ENCODE data around the gene RAB27A. TPM values are rescaled to one million over a fixed set of nuclear protein-coding genes. Genes with fewer than 3 reads are reported as not detected.

RAB27A gene
- total and polyA plus RNA-seq, 2 experiments from 2014 or later = 3.2 to 5.8 TPM

- Histone ChIP-seq H3K79me2 (replicated peaks; ENCODE audit: insufficient read depth) (peaks cover 75% of the 10 kb centered on the region), H3K27me3 (ENCODE audit: insufficient read depth) (no peaks in the 10 kb centered on the region), H3F3A (replicated peaks; ENCODE audit: low read depth) (no peaks in the 10 kb centered on the region), H3K9me2 (ENCODE audit: insufficient read depth) (no peaks in the 10 kb centered on the region), H3K36me3 (ENCODE audit: insufficient read depth) (peaks cover 52% of the 10 kb centered on the region; the same call in 1 of the 2 replicates), H3K27ac (ENCODE audit: low read depth) (no peak overlapping the region), H4K20me1 (replicated peaks; ENCODE audit: insufficient read depth) (peaks cover 20% of the 10 kb centered on the region; the same call in 1 of the 2 replicates), H3K4me1 (ENCODE audit: insufficient read depth) (peaks cover 15% of the 10 kb centered on the region; the same call in 1 of the 2 replicates), H2AFZ (no peak overlapping the region), H3K4me2 (no peak overlapping the region), H3K4me3 (no peak overlapping the region)
- H3K27me3 Mint-ChIP-seq (ENCODE audit: insufficient read depth, low read depth, poor library complexity) = no peaks in the 10 kb centered on the region
- H3K9me3 Mint-ChIP-seq = no peaks in the 10 kb centered on the region
- H3K4me3 Mint-ChIP-seq = no peak overlapping the region
- no peak for ATAC-seq
- no peak overlapping the region for H3K27ac Mint-ChIP-seq
- DNase-seq (ENCODE audit: low spot score) = no peak
- TF ChIP-seq ZNF331 (CRISPR knock-in tag; IDR thresholded peaks at IDR 0.05; ENCODE audit: low read depth) (no peak), POLR2AphosphoS5 (IDR thresholded peaks at IDR 0.05; ENCODE audit: low read depth) (no peak), EZH2 (IDR thresholded peaks at IDR 0.05; ENCODE audit: low read depth, unreplicated experiment) (no peak), JUNB (IDR thresholded peaks at IDR 0.05; ENCODE audit: unreplicated experiment) (no peak)
- TF ChIP-seq, protein P1, sequence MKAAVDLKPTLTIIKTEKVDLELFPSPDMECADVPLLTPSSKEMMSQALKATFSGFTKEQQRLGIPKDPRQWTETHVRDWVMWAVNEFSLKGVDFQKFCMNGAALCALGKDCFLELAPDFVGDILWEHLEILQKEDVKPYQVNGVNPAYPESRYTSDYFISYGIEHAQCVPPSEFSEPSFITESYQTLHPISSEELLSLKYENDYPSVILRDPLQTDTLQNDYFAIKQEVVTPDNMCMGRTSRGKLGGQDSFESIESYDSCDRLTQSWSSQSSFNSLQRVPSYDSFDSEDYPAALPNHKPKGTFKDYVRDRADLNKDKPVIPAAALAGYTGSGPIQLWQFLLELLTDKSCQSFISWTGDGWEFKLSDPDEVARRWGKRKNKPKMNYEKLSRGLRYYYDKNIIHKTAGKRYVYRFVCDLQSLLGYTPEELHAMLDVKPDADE (IDR thresholded peaks at IDR 0.05) = no peak
- H3K4me1 Mint-ChIP-seq = peaks cover 10% of the 10 kb centered on the region
- peaks cover 82% of the 10 kb centered on the region for H3K36me3 Mint-ChIP-seq (ENCODE audit: low read depth)
These were observed 103.3 kb downstream of the RAB27A start for GRCh38 chr15:55186331-55186730.

DNA sequence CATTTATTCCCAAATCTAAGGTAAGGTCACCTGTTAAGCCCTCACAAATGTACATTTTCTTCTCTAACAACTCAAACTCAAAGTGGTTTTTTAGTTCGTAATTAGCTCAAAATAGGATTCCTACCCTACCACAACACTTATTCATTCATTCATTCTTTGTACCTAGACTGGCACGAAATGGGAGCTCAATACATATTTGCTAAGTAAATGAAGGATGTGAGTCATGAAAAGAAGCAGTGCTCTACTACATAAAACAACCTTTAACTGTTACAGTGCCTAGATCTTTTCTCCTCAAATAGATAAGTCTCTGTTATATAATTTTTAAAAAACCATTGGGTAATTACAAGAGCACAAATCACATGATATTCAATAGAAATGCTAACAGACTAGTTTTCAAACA lies 105.9 kb downstream of the RAB27A start:
- H3K27me3 ChIP-seq (ENCODE audit: insufficient read depth) = no peaks in the 10 kb centered on the region
- Mint-ChIP-seq H3K36me3 (ENCODE audit: low read depth) (peaks cover 70% of the 10 kb centered on the region), H3K4me3 (no peak overlapping the region), H3K27me3 (ENCODE audit: insufficient read depth, low read depth, poor library complexity) (no peaks in the 10 kb centered on the region), H3K27ac (no peak overlapping the region), H3K4me1 (peaks cover 10% of the 10 kb centered on the region), H3K9me3 (no peaks in the 10 kb centered on the region)
- no peak overlapping the region for H2AFZ ChIP-seq
- DNase-seq (ENCODE audit: low spot score) = no peak
- no peak overlapping the region for H3K27ac ChIP-seq (ENCODE audit: low read depth)
- peaks cover 16% of the 10 kb centered on the region; the same call in 1 of the 2 replicates for H4K20me1 ChIP-seq (replicated peaks; ENCODE audit: insufficient read depth)
- H3F3A ChIP-seq (replicated peaks; ENCODE audit: low read depth) = no peaks in the 10 kb centered on the region
- H3K79me2 ChIP-seq (replicated peaks; ENCODE audit: insufficient read depth) = peaks cover 49% of the 10 kb centered on the region
- H3K4me3 ChIP-seq = no peak overlapping the region
- H3K4me1 ChIP-seq (ENCODE audit: insufficient read depth) = peaks cover 15% of the 10 kb centered on the region; the same call in 1 of the 2 replicates
- no peak for ATAC-seq
- H3K36me3 ChIP-seq (ENCODE audit: insufficient read depth) = peaks cover 52% of the 10 kb centered on the region; the same call in 1 of the 2 replicates
- H3K4me2 ChIP-seq = no peak overlapping the region
- no peaks in the 10 kb centered on the region for H3K9me2 ChIP-seq (ENCODE audit: insufficient read depth)
- TF ChIP-seq NANOG (IDR thresholded peaks at IDR 0.05; ENCODE audit: borderline replicate concordance) = no peak
- no peak for TF ChIP-seq CREB1 (CRISPR knock-in tag; IDR thresholded peaks at IDR 0.05; ENCODE audit: low read depth)
- TF ChIP-seq, protein P2, sequence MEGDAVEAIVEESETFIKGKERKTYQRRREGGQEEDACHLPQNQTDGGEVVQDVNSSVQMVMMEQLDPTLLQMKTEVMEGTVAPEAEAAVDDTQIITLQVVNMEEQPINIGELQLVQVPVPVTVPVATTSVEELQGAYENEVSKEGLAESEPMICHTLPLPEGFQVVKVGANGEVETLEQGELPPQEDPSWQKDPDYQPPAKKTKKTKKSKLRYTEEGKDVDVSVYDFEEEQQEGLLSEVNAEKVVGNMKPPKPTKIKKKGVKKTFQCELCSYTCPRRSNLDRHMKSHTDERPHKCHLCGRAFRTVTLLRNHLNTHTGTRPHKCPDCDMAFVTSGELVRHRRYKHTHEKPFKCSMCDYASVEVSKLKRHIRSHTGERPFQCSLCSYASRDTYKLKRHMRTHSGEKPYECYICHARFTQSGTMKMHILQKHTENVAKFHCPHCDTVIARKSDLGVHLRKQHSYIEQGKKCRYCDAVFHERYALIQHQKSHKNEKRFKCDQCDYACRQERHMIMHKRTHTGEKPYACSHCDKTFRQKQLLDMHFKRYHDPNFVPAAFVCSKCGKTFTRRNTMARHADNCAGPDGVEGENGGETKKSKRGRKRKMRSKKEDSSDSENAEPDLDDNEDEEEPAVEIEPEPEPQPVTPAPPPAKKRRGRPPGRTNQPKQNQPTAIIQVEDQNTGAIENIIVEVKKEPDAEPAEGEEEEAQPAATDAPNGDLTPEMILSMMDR (conservative IDR thresholded peaks at IDR 0.05; ENCODE audit: low read depth in 2 of 2) = no peak
- TF ChIP-seq REST (IDR thresholded peaks at IDR 0.05; ENCODE audit: unreplicated experiment) = no peak
- TF ChIP-seq, protein P3, sequence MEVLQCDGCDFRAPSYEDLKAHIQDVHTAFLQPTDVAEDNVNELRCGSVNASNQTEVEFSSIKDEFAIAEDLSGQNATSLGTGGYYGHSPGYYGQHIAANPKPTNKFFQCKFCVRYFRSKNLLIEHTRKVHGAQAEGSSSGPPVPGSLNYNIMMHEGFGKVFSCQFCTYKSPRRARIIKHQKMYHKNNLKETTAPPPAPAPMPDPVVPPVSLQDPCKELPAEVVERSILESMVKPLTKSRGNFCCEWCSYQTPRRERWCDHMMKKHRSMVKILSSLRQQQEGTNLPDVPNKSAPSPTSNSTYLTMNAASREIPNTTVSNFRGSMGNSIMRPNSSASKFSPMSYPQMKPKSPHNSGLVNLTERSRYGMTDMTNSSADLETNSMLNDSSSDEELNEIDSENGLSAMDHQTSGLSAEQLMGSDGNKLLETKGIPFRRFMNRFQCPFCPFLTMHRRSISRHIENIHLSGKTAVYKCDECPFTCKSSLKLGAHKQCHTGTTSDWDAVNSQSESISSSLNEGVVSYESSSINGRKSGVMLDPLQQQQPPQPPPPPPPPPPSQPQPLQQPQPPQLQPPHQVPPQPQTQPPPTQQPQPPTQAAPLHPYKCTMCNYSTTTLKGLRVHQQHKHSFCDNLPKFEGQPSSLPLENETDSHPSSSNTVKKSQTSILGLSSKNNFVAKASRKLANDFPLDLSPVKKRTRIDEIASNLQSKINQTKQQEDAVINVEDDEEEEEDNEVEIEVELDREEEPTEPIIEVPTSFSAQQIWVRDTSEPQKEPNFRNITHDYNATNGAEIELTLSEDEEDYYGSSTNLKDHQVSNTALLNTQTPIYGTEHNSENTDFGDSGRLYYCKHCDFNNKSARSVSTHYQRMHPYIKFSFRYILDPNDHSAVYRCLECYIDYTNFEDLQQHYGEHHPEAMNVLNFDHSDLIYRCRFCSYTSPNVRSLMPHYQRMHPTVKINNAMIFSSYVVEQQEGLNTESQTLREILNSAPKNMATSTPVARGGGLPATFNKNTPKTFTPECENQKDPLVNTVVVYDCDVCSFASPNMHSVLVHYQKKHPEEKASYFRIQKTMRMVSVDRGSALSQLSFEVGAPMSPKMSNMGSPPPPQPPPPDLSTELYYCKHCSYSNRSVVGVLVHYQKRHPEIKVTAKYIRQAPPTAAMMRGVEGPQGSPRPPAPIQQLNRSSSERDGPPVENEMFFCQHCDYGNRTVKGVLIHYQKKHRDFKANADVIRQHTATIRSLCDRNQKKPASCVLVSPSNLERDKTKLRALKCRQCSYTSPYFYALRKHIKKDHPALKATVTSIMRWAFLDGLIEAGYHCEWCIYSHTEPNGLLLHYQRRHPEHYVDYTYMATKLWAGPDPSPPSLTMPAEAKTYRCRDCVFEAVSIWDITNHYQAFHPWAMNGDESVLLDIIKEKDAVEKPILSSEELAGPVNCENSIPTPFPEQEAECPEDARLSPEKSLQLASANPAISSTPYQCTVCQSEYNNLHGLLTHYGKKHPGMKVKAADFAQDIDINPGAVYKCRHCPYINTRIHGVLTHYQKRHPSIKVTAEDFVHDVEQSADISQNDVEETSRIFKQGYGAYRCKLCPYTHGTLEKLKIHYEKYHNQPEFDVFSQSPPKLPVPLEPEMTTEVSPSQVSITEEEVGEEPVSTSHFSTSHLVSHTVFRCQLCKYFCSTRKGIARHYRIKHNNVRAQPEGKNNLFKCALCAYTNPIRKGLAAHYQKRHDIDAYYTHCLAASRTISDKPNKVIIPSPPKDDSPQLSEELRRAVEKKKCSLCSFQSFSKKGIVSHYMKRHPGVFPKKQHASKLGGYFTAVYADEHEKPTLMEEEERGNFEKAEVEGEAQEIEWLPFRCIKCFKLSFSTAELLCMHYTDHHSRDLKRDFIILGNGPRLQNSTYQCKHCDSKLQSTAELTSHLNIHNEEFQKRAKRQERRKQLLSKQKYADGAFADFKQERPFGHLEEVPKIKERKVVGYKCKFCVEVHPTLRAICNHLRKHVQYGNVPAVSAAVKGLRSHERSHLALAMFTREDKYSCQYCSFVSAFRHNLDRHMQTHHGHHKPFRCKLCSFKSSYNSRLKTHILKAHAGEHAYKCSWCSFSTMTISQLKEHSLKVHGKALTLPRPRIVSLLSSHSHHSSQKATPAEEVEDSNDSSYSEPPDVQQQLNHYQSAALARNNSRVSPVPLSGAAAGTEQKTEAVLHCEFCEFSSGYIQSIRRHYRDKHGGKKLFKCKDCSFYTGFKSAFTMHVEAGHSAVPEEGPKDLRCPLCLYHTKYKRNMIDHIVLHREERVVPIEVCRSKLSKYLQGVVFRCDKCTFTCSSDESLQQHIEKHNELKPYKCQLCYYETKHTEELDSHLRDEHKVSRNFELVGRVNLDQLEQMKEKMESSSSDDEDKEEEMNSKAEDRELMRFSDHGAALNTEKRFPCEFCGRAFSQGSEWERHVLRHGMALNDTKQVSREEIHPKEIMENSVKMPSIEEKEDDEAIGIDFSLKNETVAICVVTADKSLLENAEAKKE (CRISPR knock-in tag; IDR thresholded peaks at IDR 0.05) = no peak
